Glomerular visceral epithelial cell (primary cell): ENCODE data around the gene SMU1.

Experiments
- DNase-seq: peaks from one replicate; pipeline ENCODE4 v3.0.0-alpha.2; 2016; ENCODE audit errors: extremely low spot score

Gene SMU1

DNA sequence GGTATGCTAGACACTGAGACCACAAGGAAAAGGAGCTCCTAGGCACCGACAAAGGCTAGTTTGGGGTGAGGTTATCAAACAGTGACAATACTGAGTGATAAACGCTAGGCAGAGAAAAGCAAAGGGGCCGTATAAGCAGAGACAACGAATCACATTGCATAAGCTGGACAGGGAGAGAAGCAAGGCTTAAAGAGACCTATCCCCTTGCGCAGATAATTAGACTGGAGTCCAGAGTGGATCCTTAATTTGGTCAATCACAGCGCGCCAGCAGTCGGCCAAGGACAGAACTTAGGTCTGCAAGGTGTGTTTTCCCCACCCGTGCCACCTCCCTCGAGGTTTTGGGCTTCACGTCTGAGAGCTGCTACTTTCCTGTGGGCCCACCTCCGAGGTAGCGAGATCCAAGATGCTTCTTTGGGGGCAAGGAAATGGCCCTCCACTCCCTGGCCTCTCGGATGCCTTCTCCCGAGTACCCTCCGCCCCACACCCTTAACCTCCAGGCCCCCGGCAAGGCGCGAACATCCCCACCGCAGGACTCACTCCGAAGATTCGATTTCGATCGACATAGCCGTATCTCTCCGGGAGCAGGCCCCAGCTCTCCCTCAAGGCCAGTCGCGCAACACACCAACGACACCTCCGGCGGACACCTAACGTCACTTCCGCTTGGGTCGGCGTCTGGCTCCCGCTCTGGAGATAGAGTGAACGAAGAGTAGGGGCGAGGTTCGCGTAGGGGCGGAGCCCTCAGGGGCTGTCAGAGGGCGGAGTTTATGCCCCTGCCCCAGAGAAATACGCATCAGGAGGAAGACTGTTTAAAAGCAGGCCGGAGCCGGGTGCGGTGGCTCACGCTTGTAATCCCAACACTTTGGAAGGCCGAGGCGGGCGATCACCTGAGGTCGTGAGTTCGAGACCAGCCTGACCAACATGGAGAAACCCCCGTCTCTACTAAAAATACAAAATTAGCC, at the start of gene SMU1:
SMU1 (minus strand) TSS at position 629 of the 959 bp plus-strand sequence; CDS start at position 563, 66 bp downstream.
- peak; percentile 97 for DNase-seq

DNA sequence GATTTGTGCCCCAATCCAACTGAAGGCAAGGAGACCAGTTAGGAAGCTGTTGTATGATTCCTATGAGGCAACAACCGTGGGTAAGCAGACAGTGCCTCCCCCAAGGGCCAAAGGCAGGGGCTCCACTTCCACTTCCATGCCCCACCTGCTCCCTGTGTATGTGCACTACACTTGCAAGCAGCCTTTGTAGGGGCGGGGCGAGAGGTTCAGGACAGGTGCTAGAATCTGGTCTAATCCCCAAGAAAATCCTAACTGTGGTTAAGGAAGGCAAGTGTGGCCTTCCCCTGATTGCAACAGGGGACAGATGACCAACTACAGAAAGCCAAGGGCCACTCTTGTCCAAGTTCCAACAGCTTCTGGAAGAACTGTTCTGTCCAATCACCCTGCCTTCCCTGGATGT, 49.0 kb upstream of the SMU1 start:
- DNase-seq = no peak

DNA sequence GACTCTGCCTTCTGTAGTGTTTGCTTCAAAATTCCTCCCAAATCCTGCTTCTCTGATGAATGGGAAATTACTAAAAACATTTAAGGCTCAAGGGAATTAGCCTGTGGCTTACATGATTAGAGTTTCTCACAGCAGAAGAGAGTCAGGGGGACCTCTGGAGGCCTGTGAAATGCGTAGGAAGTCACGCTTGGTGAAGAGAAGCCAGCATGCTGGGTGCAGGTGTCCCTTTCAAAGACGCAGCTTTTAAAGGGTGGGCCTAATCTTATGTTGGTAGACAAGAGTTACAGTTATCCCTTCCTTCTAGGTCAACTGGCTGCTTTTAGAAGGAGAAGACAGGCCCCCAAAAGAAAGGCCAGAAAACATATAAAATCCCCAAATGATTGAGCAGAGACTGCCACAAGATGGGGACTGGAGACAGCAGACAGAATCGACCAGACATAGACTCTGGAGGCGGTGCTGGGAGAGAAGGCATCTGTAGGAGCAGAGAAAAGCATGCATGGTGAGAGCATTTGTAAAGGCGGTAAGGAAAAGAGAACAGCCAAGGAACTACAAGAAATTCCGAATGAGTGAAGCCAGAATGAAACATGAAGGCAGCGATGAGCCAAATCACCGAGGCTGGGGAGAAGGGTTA, 48.4 kb upstream of the SMU1 start:
- DNase-seq = no peak

DNA sequence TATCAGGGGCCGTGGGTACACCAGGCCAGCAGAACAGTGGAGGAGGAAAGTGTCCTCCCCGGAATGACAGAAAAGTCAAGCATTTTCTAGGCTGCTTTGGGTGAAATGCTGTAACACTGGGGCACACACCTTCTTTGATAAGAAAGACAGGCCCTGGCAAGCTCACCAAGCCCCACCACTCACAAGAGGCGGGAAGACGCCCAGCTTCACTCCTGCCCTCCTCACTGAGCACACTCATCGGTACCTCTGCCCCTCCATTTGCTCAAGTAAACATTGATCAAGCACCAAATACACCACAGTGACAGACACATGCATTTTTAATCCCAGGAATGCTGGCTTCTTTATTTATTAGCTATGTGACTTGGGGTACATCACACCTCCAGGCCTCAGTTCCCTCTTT, 47.6 kb upstream of the SMU1 start:
- no peak for DNase-seq

DNA sequence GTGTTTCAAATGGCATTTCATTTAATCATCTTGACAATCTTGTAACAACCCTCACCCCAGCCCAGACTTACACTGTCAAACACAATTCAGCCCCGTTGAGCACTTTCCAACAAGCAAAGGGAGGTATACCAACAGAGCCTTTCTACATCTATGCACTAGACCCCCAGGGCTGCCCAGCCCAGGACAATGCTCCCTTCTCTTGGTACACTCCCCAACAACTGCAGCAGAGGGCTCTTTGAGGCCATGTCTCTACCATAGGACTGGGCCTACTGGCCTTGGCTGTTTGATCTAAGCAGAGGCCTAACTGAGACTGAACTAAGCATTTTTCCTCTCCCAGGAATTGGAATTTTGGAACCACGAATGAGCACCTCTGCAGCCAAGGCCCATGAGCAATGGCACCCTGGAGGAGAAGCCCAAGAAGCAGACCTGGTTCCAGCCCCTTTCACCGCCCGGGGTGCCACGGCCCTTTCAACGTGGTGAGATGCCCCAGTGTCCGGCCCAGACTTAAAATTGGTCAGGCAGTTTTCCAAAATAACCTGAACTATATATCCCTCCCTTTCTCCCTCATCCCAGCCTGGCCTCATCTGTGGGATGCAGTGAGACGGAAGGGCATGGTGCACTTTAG, 47.0 kb upstream of the SMU1 start:
- no peak for DNase-seq

DNA sequence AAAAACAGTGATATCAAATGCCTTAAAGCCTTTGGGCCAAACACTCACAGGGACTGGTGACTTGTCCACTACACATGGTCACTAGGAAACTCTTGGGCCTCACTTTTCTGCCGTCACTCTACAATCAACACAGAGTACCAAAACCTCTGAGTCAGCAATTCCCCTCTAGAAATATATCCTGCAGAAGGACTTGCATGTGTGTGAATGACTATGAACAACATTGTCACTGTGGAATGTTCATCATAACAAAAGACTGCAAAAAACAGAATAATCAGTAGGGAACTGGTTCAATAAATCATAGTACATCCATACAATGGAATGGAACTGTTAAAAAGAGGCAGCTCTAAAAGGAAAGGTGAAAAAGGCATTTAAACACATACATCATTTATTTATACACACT, 44.1 kb upstream of the SMU1 start:
- no peak for DNase-seq

DNA sequence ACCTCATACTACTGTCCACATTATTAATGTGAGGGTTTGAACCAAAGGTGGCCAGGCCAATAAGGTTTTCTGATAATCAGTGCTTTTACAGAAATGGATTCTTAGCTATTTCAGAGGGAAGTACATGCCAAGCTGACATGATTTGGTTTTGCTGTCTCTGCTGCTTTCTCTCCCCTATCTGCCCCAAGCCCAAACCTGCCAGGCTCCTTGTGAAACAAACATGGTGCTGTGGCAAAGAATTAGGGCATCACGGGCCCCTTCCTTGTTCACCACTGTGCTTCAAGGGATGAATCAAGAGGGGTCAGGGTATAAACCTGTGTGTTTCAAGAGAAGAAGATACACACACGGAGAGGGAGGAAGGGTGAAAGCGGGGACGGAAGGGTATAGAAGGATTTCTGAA, 41.3 kb upstream of the SMU1 start:
- DNase-seq = no peak

DNA sequence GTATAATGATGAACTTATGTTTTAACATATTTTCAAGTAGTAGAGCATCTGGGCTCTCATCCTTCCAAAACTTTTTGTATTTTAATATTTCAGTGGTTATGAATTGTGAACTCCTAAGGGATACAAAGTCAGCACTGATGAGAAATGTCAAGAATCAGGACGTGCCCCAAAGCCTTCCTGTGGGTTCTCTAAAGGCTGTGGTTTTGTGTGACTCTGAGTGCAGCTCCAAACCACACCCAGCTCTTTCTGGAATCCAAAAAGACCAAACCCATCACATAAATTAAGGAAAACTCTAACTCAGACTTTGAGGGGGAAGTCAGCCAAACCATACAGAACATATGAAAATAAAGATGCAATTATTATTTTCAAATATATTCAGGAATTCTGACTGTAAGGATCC, 40.8 kb upstream of the SMU1 start:
- DNase-seq = peak; percentile 52

DNA sequence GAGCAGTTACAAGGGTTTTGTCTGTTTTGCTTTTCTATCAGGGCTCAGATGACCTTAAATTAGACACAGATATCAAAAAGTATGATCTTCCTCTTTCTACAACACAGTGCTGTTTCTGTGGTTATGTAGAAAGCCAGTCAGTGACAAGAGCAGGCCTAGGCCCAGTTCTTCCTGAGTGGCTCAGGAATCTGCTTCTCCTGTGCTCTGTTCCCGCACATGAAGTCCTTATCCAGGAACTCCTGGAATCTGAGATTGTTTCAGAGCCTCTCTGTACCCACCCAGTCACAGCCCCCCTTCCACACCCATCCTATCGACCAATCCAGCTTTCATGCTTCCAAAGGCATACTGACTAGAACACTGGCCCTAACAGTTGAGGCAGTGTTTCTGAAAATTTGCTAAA, 40.4 kb upstream of the SMU1 start:
- no peak for DNase-seq

DNA sequence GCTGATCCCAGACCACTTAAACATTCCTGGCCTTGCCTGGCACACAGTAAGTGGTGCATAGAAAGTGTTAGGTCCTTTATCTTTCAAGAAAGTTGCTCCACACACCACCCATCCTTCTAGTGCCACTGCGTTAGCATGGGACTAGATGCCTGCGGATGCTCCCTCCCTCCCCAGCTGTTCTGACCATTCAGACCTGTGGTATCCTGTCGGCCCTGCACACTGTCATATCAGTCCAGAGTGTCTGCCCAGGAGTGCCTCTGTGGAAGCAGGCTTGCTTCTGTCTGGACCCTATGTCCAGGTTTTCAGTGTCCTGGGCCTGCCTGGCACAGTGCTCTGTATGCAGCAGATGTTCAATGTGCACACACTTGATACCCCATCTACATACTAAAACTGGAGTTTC, 38.3 kb upstream of the SMU1 start:
- no peak for DNase-seq

DNA sequence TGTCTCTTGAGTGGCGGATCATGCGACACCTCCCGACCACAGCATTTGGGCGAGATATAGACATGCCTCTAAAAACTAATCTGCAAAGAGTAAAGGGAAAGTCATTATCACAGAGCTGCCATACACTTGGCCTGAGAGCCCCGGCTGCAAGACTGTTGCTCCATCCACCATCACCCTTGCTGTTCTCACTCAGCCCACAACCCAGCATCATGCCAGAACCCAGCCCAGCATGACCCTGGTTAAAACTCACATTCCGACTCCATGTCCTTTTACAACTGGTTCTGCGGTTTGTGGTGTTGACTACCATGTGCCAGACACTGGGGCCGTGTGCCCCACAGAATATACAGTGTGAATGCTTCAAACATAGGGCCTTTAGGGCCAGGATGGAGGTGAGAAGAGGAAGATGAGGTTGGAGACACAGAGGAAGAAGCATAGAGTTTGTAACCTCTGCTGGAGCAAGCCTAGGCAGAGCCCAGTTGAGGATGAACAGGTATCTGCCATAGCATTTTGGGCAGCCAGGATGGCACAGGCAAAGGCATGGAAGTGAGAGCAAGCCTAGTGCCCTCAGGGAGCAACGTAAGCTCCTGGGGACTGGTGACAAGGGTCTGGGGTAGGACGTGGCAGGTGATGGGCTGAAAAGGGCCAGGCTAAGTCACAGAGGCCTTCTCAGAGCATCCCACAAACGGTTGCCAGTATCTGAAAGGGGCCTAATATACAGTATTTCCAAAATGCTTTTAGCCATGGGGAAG, 37.5 kb upstream of the SMU1 start:
- no peak for DNase-seq

DNA sequence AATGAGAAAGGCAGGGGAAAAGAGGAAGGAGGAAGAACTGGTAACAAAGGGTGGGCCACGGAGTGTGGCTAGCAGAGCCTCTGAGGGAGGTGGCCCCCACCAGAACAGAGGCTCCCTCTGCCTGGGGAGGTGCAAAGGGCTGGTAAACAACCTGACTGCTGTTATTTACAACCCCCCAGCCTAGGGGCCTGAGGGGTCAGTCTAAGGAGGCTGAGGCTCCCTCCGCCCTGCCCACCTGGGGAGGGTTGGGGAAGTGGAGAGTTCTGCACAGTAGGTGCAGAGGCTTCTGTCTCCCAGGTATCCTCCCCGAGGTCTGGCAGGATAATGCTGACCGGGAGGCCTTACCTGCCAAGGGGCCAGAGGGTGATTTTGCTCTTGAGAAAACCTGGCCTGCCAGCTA, 35.6 kb upstream of the SMU1 start:
- DNase-seq = no peak

DNA sequence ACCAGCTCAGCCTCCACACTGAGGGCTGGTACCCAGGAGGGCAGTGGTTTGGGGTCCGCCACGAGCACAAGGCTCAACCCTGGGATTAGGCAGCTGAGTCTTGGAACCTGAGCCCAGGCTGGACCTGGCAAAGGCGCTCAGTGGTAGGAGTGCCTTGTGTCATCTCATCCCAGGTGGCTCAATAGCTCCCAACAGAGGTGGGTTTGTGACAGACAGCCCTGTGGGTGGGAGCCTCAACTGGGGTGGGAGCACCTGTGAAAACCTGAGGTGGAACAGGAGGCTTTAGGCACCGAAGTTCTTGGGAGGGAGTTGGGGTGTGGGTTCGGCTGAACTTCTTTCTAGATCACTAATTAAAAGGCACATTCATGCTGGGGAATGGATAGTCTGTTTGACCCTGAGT, 35.2 kb upstream of the SMU1 start:
- no peak for DNase-seq

DNA sequence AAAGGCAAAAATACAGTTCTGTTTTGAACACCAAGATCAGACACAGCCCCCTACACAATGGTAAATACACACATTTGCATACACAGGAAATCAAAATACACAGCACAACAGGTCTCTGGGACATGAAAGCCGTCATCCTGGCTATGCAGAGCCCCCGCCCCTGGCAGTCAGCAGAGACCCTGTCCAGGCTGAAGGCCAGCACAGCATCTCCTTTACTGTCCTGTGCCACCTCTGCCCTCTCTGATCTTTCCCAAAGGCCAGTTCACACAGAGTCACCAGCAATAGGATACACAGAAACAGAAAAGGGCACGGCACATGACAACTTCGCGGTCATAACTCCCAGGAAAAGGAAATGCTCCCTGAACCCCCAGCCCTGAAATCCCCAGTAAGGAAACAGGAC, 34.2 kb upstream of the SMU1 start:
- no peak for DNase-seq

DNA sequence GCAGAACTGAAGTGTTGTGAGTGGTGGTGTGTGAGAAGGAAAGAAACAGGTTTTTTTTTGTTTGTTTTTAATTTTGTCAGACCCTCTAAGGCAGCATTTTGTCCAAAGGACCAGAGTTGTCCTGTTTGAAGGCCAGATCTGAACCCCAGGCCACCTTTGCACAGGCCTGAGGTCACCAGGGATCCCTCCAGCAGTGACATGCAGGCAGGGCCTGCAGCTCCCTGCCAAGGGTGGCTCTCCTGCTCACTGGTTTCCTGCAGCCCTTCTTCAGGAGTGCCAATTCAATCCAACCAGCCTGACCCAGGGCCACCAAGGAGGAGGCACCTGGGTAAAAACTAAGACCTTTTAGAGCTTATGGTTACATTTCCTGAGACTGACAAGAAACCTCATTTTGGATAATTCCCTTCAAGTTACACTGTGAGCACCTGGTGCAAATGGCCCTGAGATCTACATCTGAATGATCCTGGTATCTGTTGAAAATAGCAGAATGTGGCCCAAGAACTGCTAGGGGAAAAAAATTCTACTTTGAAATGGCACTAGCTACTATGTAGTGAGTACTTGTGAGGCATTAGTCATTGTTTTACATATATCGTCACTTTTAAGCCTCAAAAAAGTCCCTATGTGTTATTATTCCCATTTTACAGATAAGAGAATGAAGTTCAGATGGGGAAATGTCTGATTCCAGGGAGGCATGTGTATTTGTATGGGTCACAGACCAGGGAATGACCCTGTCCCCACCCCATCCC, 33.5 kb upstream of the SMU1 start:
- no peak for DNase-seq

DNA sequence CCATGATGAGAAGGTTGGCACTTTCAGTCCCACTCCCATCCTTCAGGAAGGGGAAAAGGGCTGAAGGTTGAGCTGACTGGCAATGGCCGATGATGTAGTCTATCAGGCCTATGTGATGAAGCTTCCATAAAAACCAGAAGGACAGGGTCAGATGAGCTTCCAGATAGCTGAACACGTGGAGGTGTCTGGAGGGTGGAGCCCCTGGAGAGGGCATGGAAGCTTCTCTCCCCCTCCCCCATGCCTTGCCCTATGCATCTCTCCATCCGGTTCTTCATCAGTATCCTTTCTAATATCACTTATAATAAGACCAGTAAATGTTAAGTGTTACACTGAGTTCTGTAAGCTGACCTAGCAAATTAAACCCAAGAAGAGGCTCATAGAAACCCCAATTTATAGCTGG, 32.6 kb upstream of the SMU1 start:
- DNase-seq = no peak

DNA sequence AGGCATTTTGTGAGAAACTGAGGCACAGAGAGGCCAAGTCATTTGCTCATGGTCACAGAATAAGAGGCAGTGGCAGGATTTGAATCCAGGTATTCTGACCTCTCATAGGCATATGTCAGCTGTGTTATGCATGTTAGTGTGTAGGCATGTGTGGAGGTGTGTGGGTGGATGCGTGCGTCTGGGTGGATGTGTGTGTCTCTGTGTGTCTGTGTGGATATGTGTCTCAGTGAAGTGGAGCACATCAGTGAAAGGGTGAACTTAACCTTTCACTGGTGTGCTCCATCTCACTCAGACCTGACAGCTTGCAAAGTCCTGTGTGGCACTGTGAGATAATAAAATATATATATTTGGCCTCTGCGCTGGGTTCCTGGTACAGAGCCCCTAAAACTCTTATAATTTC, 32.0 kb upstream of the SMU1 start:
- DNase-seq = no peak

DNA sequence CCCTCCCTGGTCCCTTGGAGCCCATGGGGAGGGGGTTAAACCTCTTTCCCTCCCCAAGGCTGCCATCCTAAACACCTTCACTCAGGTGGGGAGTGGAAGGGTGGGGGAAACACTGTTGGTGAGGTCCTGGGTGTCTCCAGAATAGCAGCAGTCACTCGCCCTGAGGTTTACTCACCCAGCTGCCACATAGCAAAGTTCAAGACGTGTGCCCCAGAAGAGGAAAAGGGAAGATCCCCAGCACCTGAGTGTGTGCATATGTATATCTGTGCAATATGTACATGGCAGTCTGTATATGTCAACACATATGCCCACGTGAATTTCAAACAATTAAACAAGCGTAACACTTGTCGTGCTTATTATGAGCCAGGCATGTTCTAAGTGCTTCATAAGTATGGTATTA, 31.3 kb upstream of the SMU1 start:
- DNase-seq = no peak

DNA sequence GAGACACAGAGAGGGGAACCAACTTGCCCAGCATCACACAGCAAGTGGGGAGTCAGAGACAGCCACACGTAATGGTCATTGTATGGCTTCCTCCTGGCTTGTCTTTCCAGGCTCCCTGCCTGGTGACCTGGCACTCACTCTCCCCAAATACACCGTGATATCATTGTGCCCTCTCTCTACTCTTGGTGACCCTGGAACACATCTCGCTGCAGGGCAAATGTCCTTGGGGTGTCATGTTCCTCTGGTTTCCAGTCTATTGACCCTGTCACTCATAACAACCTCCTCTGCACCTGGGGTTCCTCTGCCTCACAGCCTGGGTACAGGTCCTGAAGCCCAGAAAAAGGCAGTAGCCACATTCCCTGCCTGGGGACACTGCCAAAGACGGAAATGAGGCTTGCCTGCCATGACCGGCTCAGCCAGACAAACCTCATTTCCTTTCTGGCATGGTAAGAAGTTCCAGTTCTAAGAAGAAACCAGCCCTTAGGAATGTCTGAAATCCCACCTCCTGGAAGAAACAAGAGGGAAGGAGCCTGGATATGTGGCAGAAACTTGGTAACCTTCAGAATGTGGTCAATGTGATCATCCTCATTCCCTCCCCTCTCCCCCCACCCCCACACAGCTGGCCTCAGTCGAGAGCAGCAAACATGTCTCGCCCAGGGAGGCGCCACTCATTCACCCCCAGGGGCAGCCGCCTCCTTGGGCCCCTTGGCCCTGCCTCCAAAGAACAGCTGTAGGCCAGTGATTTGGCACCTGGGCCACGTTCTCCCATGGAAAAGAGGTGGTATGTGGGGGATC, 30.6 kb upstream of the SMU1 start:
- peak; percentile 98 for DNase-seq

DNA sequence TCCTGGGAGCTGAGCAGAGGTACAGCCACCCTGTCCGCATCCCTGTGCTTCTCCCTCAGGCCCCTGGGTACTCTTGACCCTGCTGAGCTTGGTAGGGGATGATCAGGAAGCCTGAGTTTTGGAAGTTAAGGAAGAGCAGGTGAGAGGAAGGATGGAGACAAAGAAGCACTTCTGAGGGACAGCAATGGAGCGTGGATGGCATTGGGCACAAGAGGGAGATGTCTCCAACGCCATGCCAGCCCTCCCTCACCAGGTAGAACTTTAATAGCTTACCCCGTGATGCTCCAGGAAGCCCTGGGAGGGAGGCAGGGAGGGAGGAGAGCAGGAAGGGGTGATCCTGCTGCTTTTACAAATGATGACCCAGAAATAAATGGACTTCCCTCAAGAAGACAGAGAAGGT, 29.9 kb upstream of the SMU1 start:
- DNase-seq = no peak

DNA sequence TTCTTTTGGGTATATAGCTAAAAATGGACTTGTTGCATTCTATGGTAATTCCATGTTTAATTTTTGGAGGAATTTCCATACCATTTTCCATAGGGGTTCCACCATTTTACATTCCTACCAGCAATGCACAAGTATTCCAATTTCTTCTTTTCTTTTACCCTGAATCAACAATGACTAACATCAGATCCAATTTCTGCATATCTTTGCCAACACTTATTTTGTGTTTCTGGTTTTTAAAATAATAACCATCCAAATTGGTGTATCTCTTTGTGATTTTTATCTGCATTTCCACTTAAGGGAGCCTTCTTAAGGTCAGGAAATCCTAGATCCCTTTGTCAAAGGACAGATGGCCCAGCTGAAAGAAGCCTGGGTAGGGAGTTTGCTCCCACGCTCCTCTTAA, 29.5 kb upstream of the SMU1 start:
- DNase-seq = no peak
